ENCODE measurements around the gene TEKT1.

DNA sequence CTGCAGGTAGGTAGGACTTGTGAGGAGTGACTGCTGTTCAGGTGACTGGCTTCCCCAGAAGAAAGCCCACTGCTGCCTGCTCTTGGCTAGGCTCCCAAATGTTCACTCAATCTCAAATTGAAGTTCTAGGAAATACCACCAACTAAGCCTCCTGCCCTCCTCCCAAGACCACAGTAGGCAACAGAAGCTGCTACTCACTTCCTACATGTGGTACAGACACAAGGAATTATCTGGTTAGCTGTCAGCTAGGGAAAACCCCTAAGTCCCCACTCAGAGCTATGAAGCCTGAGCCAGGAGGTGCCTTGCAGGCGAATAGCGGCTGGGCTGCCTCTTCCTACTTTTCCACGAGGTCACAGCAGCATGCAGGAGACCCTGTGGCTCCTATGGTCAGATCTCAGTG is 50.6 kb downstream of the TEKT1 start:
- TF ChIP-seq CTCF (tag by site-specific recombination; IDR thresholded peaks at IDR 0.05) = no peak
- TF ChIP-seq ZFP69B (tag by site-specific recombination; IDR thresholded peaks at IDR 0.05) = no peak
- no peak for TF ChIP-seq BCL11A (tag by site-specific recombination; IDR thresholded peaks at IDR 0.05; ENCODE audit: low read depth)
- no peak for TF ChIP-seq ZBTB7A (tag by site-specific recombination; IDR thresholded peaks at IDR 0.05; ENCODE audit: low read depth)
- no peak for TF ChIP-seq PRDM10 (tag by site-specific recombination; IDR thresholded peaks at IDR 0.05)
- TF ChIP-seq ZNF274 (IDR thresholded peaks at IDR 0.05; ENCODE audit: low read length) = no peak
- no peak for TF ChIP-seq ZNF274 (tag by site-specific recombination; IDR thresholded peaks at IDR 0.05; ENCODE audit: borderline replicate concordance)
- no peak for TF ChIP-seq ZNF112 (tag by site-specific recombination; IDR thresholded peaks at IDR 0.05)
- no peak for TF ChIP-seq YY1 (tag by site-specific recombination; IDR thresholded peaks at IDR 0.05)
- no peak for TF ChIP-seq ZNF311 (tag by site-specific recombination; IDR thresholded peaks at IDR 0.05; ENCODE audit: borderline replicate concordance)
- TF ChIP-seq, protein P1, sequence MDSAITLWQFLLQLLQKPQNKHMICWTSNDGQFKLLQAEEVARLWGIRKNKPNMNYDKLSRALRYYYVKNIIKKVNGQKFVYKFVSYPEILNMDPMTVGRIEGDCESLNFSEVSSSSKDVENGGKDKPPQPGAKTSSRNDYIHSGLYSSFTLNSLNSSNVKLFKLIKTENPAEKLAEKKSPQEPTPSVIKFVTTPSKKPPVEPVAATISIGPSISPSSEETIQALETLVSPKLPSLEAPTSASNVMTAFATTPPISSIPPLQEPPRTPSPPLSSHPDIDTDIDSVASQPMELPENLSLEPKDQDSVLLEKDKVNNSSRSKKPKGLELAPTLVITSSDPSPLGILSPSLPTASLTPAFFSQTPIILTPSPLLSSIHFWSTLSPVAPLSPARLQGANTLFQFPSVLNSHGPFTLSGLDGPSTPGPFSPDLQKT (IDR thresholded peaks at IDR 0.05; ENCODE audit: borderline replicate concordance, low read depth, low read length) = no peak
- TF ChIP-seq ZNF335 (tag by site-specific recombination; conservative IDR thresholded peaks at IDR 0.05) = no peak

Measured in HEK293 (cell line).